GM19240 (cell line): Measurements from ENCODE around the gene LPO.

Source experiments
- DNase-seq: peaks from one replicate; pipeline ENCODE4 v3.0.0; 2011; ENCODE audit warnings: low spot score; ENCODE audit not compliant: insufficient read length

Gene LPO

GRCh38 chr17:58238147-58238634 lies at the start of gene LPO:
Gene LPO (plus strand): TSS chr17:58238584. CDS start chr17:58242980, 4,396 bp downstream.
- DNase-seq: no peak

- no peak for DNase-seq
Measured at GRCh38 chr17:58189436-58190146, 48.8 kb upstream of the LPO start.

- DNase-seq: no peak
Measured at GRCh38 chr17:58191241-58191896, 47.0 kb upstream of the LPO start.

GRCh38 chr17:58192612-58193011 lies 45.8 kb upstream of the LPO start, which contains the start of gene EPX:
Gene EPX (plus strand): TSS chr17:58192726. CDS start chr17:58192847, 121 bp downstream.
- DNase-seq: no peak

- no peak for DNase-seq
Measured at GRCh38 chr17:58193641-58194255, 44.6 kb upstream of the LPO start.

- DNase-seq: no peak
Measured at GRCh38 chr17:58195518-58196123, 42.8 kb upstream of the LPO start.

- no peak for DNase-seq
Measured at GRCh38 chr17:58196610-58197009, 41.8 kb upstream of the LPO start.

GRCh38 chr17:58200024-58200633 lies 38.3 kb upstream of the LPO start:
- peak; percentile 66 for DNase-seq

GRCh38 chr17:58202859-58203258 lies 35.5 kb upstream of the LPO start:
- DNase-seq: no peak

- DNase-seq: no peak
Measured at GRCh38 chr17:58204796-58205195, 33.6 kb upstream of the LPO start.

- DNase-seq: no peak
Measured at GRCh38 chr17:58205936-58206335, 32.4 kb upstream of the LPO start.

GRCh38 chr17:58207451-58207850 lies 30.9 kb upstream of the LPO start:
- DNase-seq: no peak

GRCh38 chr17:58208344-58208743 lies 30.0 kb upstream of the LPO start:
- DNase-seq: no peak

GRCh38 chr17:58210922-58211321 lies 27.5 kb upstream of the LPO start:
- DNase-seq: no peak

- no peak for DNase-seq
Measured at GRCh38 chr17:58215685-58216084, 22.7 kb upstream of the LPO start.

- DNase-seq: no peak
Measured at GRCh38 chr17:58217766-58218165, 20.6 kb upstream of the LPO start.

- DNase-seq: peak; percentile 92
Measured at GRCh38 chr17:58219007-58219788, 19.2 kb upstream of the LPO start, which contains the start of gene MKS1. Gene MKS1 (minus strand): TSS chr17:58219255. CDS start chr17:58219230, 25 bp downstream.

GRCh38 chr17:58219789-58220183 lies 18.6 kb upstream of the LPO start:
- DNase-seq: no peak

GRCh38 chr17:58224315-58224714 lies 14.1 kb upstream of the LPO start:
- DNase-seq: no peak

GRCh38 chr17:58227733-58228132 lies 10.7 kb upstream of the LPO start:
- DNase-seq: no peak

- no peak for DNase-seq
Measured at GRCh38 chr17:58228679-58229078, 9.7 kb upstream of the LPO start.
